IMR-90 (cell line): Measurements from ENCODE around the gene CLDN19. TPM values are rescaled to one million over a fixed set of nuclear protein-coding genes. Genes with fewer than 3 reads are reported as not detected.
A peak's percentile ranks its signal among the peaks of the same experiment; 100 is the strongest.

Source experiments
- ATAC-seq: fragments of 200-7000 bp; cut with Tn5 transposase; 2 replicates; pipeline ENCODE4 v1.9.1; 2020; ENCODE audit warnings: low read depth, mild to moderate bottlenecking, moderate library complexity
- BruUV-seq: library from RNA; stranded (reverse); fragments of 400-500 nt; replicated peaks from 2 replicates; lab custom pipeline; 2021; lab: Mats Ljungman, UMichigan
- CTCF ChIA-PET: fragments of 300-600 bp; formaldehyde crosslinking; extraction: SDS; loops from one replicate; lab custom pipeline; 2021; ENCODE audit warnings: antibody characterized with exemption; lab: Yijun Ruan, JAX
- POLR2A ChIA-PET: fragments of 300-600 bp; sonication (Branson Sonifier 250); formaldehyde crosslinking; loops from one replicate; lab custom pipeline; 2022; ENCODE audit warnings: antibody characterized with exemption; ENCODE audit not compliant: unreplicated experiment; lab: Charles Lee
- DNase-seq: peaks from one replicate; pipeline ENCODE4 v3.0.0; 2013
- H2AFZ ChIP-seq: replicated peaks from 2 replicates; pipeline ENCODE3; 2013; ENCODE audit warnings: low read length, mild to moderate bottlenecking; ENCODE audit not compliant: poor library complexity
- H2AK5ac ChIP-seq: 2 replicates; pipeline ENCODE4 v1.6.1; 2013; ENCODE audit warnings: low read depth, low read length, inconsistent platforms
- H2AK9ac ChIP-seq: replicated peaks from 2 replicates; pipeline ENCODE3; 2013; ENCODE audit warnings: mild to moderate bottlenecking, low read depth, low read length, moderate library complexity; ENCODE audit not compliant: poor library complexity
- H2BK120ac ChIP-seq: 2 replicates; pipeline ENCODE4 v1.6.1; 2013; ENCODE audit warnings: low read depth, low read length, inconsistent platforms
- H2BK15ac ChIP-seq: 3 replicates; pipeline ENCODE4 v1.6.1; 2013; ENCODE audit warnings: low read depth, low read length, inconsistent platforms
- H2BK20ac ChIP-seq: 2 replicates; pipeline ENCODE4 v1.6.1; 2013; ENCODE audit warnings: low read depth, mild to moderate bottlenecking, inconsistent platforms, low read length, moderate library complexity
- H2BK5ac ChIP-seq: 2 replicates; pipeline ENCODE4 v1.6.1; 2013; ENCODE audit warnings: mild to moderate bottlenecking, low read depth, low read length, inconsistent platforms; ENCODE audit not compliant: poor library complexity, severe bottlenecking
- H3K14ac ChIP-seq: replicated peaks from 2 replicates; pipeline ENCODE4 v1.6.1; 2013; ENCODE audit warnings: low read depth, low read length, inconsistent platforms
- H3K18ac ChIP-seq: 2 replicates; pipeline ENCODE4 v1.6.1; 2013; ENCODE audit warnings: low read depth, low read length, control low read depth
- H3K23ac ChIP-seq: 2 replicates; pipeline ENCODE4 v1.6.1; 2013; ENCODE audit warnings: low read depth, low read length, inconsistent platforms
- H3K27ac ChIP-seq: 2 replicates; pipeline ENCODE4 v1.5.1; 2013; ENCODE audit warnings: mild to moderate bottlenecking, control low read depth, low read length; ENCODE audit not compliant: insufficient read depth
- H3K27me3 ChIP-seq: 2 replicates; pipeline ENCODE4 v1.6.1; 2013; ENCODE audit warnings: low read length; ENCODE audit not compliant: control insufficient read depth, insufficient read depth
- H3K36me3 ChIP-seq: 2 replicates; pipeline ENCODE4 v1.6.1; 2013; ENCODE audit warnings: low read length, mixed read lengths; ENCODE audit not compliant: control insufficient read depth, insufficient read depth
- H3K4ac ChIP-seq: 2 replicates; pipeline ENCODE4 v1.6.1; 2013; ENCODE audit warnings: low read depth, low read length, inconsistent platforms
- H3K4me1 ChIP-seq: 2 replicates; pipeline ENCODE4 v1.6.1; 2013; ENCODE audit warnings: low read length, mixed read lengths; ENCODE audit not compliant: control insufficient read depth, insufficient read depth
- H3K4me2 ChIP-seq: 2 replicates; pipeline ENCODE4 v1.6.1; 2013; ENCODE audit warnings: low read depth, mild to moderate bottlenecking, control low read depth, low read length, moderate library complexity
- H3K4me3 ChIP-seq: 2 replicates; pipeline ENCODE4 v1.5.1; 2013; ENCODE audit warnings: low read depth, mild to moderate bottlenecking, control low read depth, low read length, moderate library complexity; ENCODE audit not compliant: insufficient read depth
- H3K56ac ChIP-seq: 2 replicates; pipeline ENCODE4 v1.6.1; 2013; ENCODE audit warnings: low read length, inconsistent platforms; ENCODE audit not compliant: insufficient read depth; ENCODE audit errors: extremely low read depth
- H3K79me1 ChIP-seq, 2 experiments: 2 replicates each; pipeline ENCODE4 v1.6.1; 2013; ENCODE audit warnings: low read length in 2 of 2, inconsistent platforms in 1 of 2, low read depth in 1 of 2
- H3K9ac ChIP-seq: 2 replicates; pipeline ENCODE4 v1.6.1; 2013; ENCODE audit warnings: low read depth, low read length, control low read depth
- H3K9me1 ChIP-seq: 2 replicates; pipeline ENCODE4 v1.6.1; 2013; ENCODE audit warnings: low read length, inconsistent platforms; ENCODE audit not compliant: insufficient read depth
- H3K9me3 ChIP-seq: 2 replicates; pipeline ENCODE4 v1.6.1; 2013; ENCODE audit warnings: low read length; ENCODE audit not compliant: control insufficient read depth, insufficient read depth
- H4K20me1 ChIP-seq: 2 replicates; pipeline ENCODE4 v1.6.1; 2013; ENCODE audit warnings: low read length, inconsistent platforms; ENCODE audit not compliant: insufficient read depth
- H4K5ac ChIP-seq: 2 replicates; pipeline ENCODE4 v1.6.1; 2013; ENCODE audit warnings: mild to moderate bottlenecking, low read depth, low read length, control low read depth
- H4K8ac ChIP-seq, 2 experiments: 2 replicates each; pipeline ENCODE4 v1.6.1; 2013; ENCODE audit warnings: low read depth in 2 of 2, low read length in 2 of 2, control low read depth in 1 of 2, inconsistent platforms in 1 of 2
- H4K91ac ChIP-seq: 2 replicates; pipeline ENCODE4 v1.6.1; 2013; ENCODE audit warnings: low read depth, low read length, inconsistent platforms; ENCODE audit not compliant: insufficient read depth
- BHLHE40 ChIP-seq: fragments of 150-350 bp; IDR thresholded peaks from 2 replicates; pipeline ENCODE4 v1.6.1; 2016; ENCODE audit warnings: mild to moderate bottlenecking, low read depth, low read length
- CEBPB ChIP-seq: IDR thresholded peaks from 2 replicates; pipeline ENCODE4 v1.6.1; 2012; ENCODE audit warnings: low read depth, low read length, improper control_type of control experiment
- CTCF ChIP-seq: conservative IDR thresholded peaks from 2 replicates; pipeline ENCODE4 v1.5.1; 2012; ENCODE audit warnings: mild to moderate bottlenecking, low read depth, low read length, improper control_type of control experiment
- ELK1 ChIP-seq: fragments of 150-350 bp; IDR thresholded peaks from 2 replicates; pipeline ENCODE4 v1.6.1; 2016; ENCODE audit warnings: low read depth, mild to moderate bottlenecking, low read length, moderate library complexity, borderline replicate concordance
- FOS ChIP-seq: fragments of 150-350 bp; IDR thresholded peaks from 2 replicates; pipeline ENCODE4 v1.6.1; 2016; ENCODE audit warnings: low read depth, low read length
- MAFK ChIP-seq: IDR thresholded peaks from 2 replicates; pipeline ENCODE4 v1.6.1; 2012; ENCODE audit warnings: low read depth, low read length, improper control_type of control experiment
- MXI1 ChIP-seq: IDR thresholded peaks from 2 replicates; pipeline ENCODE4 v1.6.1; 2012; ENCODE audit warnings: low read depth, mild to moderate bottlenecking, low read length, moderate library complexity, borderline replicate concordance
- NFE2L2 ChIP-seq: fragments of 150-350 bp; IDR thresholded peaks from 2 replicates; pipeline ENCODE4 v1.6.1; 2016; ENCODE audit warnings: low read depth, mild to moderate bottlenecking, low read length
- RAD21 ChIP-seq: IDR thresholded peaks from 2 replicates; pipeline ENCODE4 v1.6.1; 2012; ENCODE audit warnings: low read length, improper control_type of control experiment
- RCOR1 ChIP-seq: IDR thresholded peaks from 2 replicates; pipeline ENCODE4 v1.6.1; 2012; ENCODE audit warnings: mild to moderate bottlenecking, low read length, improper control_type of control experiment; ENCODE audit not compliant: insufficient replicate concordance
- SMC3 ChIP-seq: fragments of 150-350 bp; IDR thresholded peaks from 2 replicates; pipeline ENCODE4 v1.6.1; 2016; ENCODE audit warnings: low read depth, mild to moderate bottlenecking, antibody characterized with exemption, low read length, moderate library complexity
- USF2 ChIP-seq: fragments of 150-350 bp; IDR thresholded peaks from 2 replicates; pipeline ENCODE4 v1.6.1; 2017; ENCODE audit warnings: mild to moderate bottlenecking, antibody characterized with exemption, low read length, low read depth
- WGBS, 2 experiments: methylation state at CpG; one replicate each; pipeline versions ENCODE4 v1.1.5 to v1.1.7; 2013; ENCODE audit warnings: missing lambda C conversion rate in 2 of 2; ENCODE audit not compliant: insufficient read length in 1 of 2; ENCODE audit errors: extremely low coverage in 2 of 2; 5-methylcytosine and 5-hydroxymethylcytosine counted together
- dilution Hi-C: fragments of 300-500 bp; cut with HindIII; formaldehyde crosslinking; loops from one replicate; pipeline ENCODE4 v1.14.3; 2018; ENCODE audit warnings: low sequenced_read_pairs; ENCODE audit not compliant: unreplicated experiment
- in situ Hi-C: fragments of 300-500 bp; cut with MboI; formaldehyde crosslinking; loops from 3 replicates; pipeline ENCODE4 v1.14.3; 2019; ENCODE audit warnings: low sequenced_read_pairs, inconsistent platforms, mixed read lengths
- intact Hi-C: fragments of 100-400 bp; cut with micrococcal nuclease; formaldehyde crosslinking; loops from 2 replicates; pipeline ENCODE4 v1.10.0; 2022
- polyA plus RNA-seq, 3 experiments: library from polyadenylated mRNA; depleted of rRNA; stranded (reverse); fragments of >200 nt; gene quantifications; 2 replicates each; pipeline ENCODE4 v1.2.3, GENCODE V29; 2012; ENCODE audit warnings: low replicate concordance in 1 of 3
- total RNA-seq: library from RNA; depleted of rRNA; stranded (reverse); fragments of >200 nt; gene quantifications from 2 replicates; pipeline ENCODE4 v1.2.3, GENCODE V29; 2012

The CLDN19 gene
- total and polyA plus RNA-seq, 2 of the 4 experiments (the other 2 are of a cell fraction): not detected

DNA sequence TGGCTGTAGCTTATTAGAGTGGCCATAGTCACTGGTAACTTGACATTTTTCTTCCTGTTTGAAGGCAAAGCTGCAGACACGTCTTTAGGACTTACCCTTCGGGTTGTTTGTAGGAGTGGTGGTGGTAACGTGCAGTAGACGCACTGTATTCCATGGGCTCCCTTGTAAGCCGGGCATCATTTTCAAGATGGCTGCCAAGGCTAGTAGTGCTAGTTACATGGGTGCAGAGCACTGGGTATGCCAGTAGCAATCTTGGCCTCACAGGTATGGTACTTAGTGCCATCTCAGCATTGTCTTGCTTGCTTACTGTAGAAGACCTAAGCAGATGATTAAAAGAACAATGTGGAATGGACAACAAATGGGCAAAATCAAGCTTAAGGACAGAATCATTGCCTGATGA lies 55.9 kb downstream of the CLDN19 start:
- Histone ChIP-seq H3K9ac (no peak overlapping the region), H3K27ac (no peak overlapping the region), H4K20me1 (peaks cover 62% of the 10 kb centered on the region), H2BK20ac (no peak overlapping the region), H3K9me3 (no peaks in the 10 kb centered on the region), H2BK5ac (no peak overlapping the region), H3K23ac (peak overlapping the region; percentile 85), H3K4me1 (peaks cover 18% of the 10 kb centered on the region; the same call in 1 of the 2 replicates), H3K14ac (peak overlapping the region; percentile 53; the same call in 1 of the 2 replicates), H2AK5ac (no peak overlapping the region), H3K27me3 (no peaks in the 10 kb centered on the region), H3K36me3 (peaks cover 7% of the 10 kb centered on the region), H2BK120ac (no peak overlapping the region), H2BK15ac (no peak overlapping the region), H4K5ac (no peak overlapping the region), H3K79me1 (peaks cover 12 to 28% of the 10 kb centered on the region in 2 experiments; a peak in 3 of 4 replicates), H4K91ac (no peak overlapping the region), H3K9me1 (peaks cover 19% of the 10 kb centered on the region), H3K18ac (no peak overlapping the region), H2AK9ac (no peak overlapping the region), H3K4ac (no peak overlapping the region), H3K4me3 (peak overlapping the region; percentile 48; the same call in 1 of the 2 replicates), H3K56ac (no peak overlapping the region), H2AFZ (no peak overlapping the region), H4K8ac (peak overlapping the region in 1 of 2 experiments; percentile 4; a peak in 2 of 4 replicates), H3K4me2 (peak overlapping the region; percentile 100)
- TF ChIP-seq ELK1 (no peak), RCOR1 (no peak), BHLHE40 (no peak), MXI1 (no peak), USF2 (no peak), CTCF (no peak), CEBPB (no peak), RAD21 (no peak), FOS (no peak), NFE2L2 (no peak), MAFK (no peak), SMC3 (no peak)
- no CpG with 5 or more reads among the region's 5 CpGs for WGBS, 2 experiments
- ATAC-seq (no peak), DNase-seq (peak; percentile 16)
- intact Hi-C loops: loop anchor here (5.0 to 10.0 kb wide), 4 partner anchors 83 to 539 kb away; partner anchors contain the start of genes C1orf50, P3H1 and ZNF691
- BruUV-seq: TSS peak; percentile 54
- POLR2A ChIA-PET: no interaction called here
- dilution Hi-C loops: no loop called here
- in situ Hi-C loops: no loop called here
- CTCF ChIA-PET: no interaction called here
